Upper lobe of right lung (tissue), 1 donor: ENCODE measurements around the gene PYDC2. TPM values are rescaled to one million over a fixed set of nuclear protein-coding genes. Genes with fewer than 3 reads are reported as not detected.

Experiments used
- ATAC-seq: fragments of 200-7000 bp; cut with Tn5 transposase; one replicate; pipeline ENCODE4 v1.9.1; 2020; ENCODE audit warnings: mild to moderate bottlenecking, moderate library complexity
- DNase-seq: peaks from one replicate; pipeline ENCODE4 v3.0.0-alpha.2; 2020
- H3K27ac ChIP-seq: fragments of 200-600 bp; one replicate; pipeline ENCODE4 v1.8.0; 2022
- H3K27me3 ChIP-seq: fragments of 200-600 bp; one replicate; pipeline ENCODE4 v1.8.0; 2022; ENCODE audit warnings: mild to moderate bottlenecking
- H3K36me3 ChIP-seq: fragments of 200-600 bp; one replicate; pipeline ENCODE4 v1.8.0; 2022
- H3K4me1 ChIP-seq: fragments of 200-600 bp; one replicate; pipeline ENCODE4 v1.8.0; 2022
- H3K4me3 ChIP-seq: fragments of 200-600 bp; one replicate; pipeline ENCODE4 v1.8.0; 2022; ENCODE audit warnings: mild to moderate bottlenecking
- H3K9me3 ChIP-seq: fragments of 200-600 bp; one replicate; pipeline ENCODE4 v1.8.0; 2022
- intact Hi-C: fragments of 100-400 bp; cut with DNase I; formaldehyde crosslinking; loops from one replicate; pipeline ENCODE4 v1.11.0; 2022
- total RNA-seq: library from RNA; stranded (reverse); fragmentation: NEBNext Ultra II Directional; extraction: Animal tissue kit (Norgen Biotek cat#: 25700); gene quantifications from one replicate; pipeline ENCODE4 v1.2.1, GENCODE V29; 2021
- TF ChIP-seq, protein P1 (sequence below): fragments of 200-600 bp; IDR thresholded peaks from one replicate; pipeline ENCODE4 v1.8.0; 2022; ENCODE audit warnings: antibody characterized with exemption
- donor health status: DM: no; HTN: yes; CAD: no; lungs with severe emphysema.

Gene PYDC2
- total RNA-seq, 1 donor from 2014 or later = not detected

DNA sequence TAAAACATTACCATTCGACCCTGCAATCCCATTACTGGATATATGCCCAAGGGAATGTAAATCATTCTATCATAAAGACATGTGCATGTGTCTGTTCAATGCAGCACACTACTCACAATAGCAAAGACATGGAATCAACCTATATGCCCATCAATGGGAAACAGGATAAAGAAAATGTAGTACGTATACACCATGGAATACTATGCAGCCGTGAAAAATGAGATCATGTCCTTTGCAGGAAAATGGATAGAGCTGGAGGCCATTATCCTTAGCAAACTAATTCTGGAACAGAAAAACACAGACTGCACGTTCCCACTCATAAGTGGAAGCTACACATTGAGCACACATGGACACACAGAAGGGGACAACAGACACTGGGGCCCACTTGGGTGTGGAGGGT is 20.4 kb upstream of the PYDC2 start:
- intact Hi-C loops = no loop called here
- ATAC-seq = no peak
- no peaks in the 10 kb centered on the region for H3K36me3 ChIP-seq
- H3K4me3 ChIP-seq = no peak overlapping the region
- H3K27me3 ChIP-seq = no peaks in the 10 kb centered on the region
- no peak overlapping the region for H3K27ac ChIP-seq
- H3K4me1 ChIP-seq = no peaks in the 10 kb centered on the region
- no peaks in the 10 kb centered on the region for H3K9me3 ChIP-seq
- no peak for DNase-seq
- TF ChIP-seq, protein P1, sequence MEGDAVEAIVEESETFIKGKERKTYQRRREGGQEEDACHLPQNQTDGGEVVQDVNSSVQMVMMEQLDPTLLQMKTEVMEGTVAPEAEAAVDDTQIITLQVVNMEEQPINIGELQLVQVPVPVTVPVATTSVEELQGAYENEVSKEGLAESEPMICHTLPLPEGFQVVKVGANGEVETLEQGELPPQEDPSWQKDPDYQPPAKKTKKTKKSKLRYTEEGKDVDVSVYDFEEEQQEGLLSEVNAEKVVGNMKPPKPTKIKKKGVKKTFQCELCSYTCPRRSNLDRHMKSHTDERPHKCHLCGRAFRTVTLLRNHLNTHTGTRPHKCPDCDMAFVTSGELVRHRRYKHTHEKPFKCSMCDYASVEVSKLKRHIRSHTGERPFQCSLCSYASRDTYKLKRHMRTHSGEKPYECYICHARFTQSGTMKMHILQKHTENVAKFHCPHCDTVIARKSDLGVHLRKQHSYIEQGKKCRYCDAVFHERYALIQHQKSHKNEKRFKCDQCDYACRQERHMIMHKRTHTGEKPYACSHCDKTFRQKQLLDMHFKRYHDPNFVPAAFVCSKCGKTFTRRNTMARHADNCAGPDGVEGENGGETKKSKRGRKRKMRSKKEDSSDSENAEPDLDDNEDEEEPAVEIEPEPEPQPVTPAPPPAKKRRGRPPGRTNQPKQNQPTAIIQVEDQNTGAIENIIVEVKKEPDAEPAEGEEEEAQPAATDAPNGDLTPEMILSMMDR = no peak

DNA sequence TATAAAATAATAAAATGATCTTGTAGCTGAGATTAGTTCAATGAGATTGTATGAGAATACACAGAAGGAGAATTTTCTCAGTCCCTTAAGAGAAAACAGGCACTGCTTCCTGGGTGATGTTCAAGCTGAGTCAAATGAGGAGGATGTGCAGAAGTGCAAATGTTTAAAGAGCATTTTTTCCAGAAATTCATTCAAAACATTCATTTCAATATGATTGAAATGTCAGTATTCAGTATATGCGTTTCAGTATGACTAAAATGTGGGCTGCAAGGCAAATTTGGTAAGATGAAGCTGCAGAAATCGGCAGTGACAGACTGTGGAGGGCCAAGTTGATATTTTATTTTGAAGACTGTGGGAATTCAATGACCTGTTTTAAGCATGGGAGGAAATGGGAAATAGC is 19.3 kb upstream of the PYDC2 start:
- intact Hi-C loops = no loop called here

DNA sequence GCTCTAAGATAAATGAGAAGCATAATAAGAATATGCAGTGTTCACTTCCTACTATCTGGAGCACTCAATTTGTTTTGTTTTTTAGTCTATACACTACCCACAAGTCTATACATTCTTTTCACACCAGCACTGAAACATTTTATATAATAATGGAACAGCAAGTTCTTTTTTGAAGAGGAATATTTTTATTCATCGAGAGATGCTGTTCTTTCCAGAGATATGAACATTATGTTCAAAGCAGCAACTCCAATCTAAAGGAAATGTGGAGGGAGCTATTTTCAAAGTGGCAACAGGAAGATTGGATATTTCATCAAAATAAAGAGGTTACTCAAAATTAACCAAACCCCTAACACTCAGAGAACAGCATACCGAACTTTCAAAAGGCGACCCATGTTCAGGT is 16.4 kb upstream of the PYDC2 start:
- intact Hi-C loops = no loop called here
- Histone ChIP-seq H3K4me3 (no peak overlapping the region), H3K4me1 (no peaks in the 10 kb centered on the region), H3K27ac (no peak overlapping the region), H3K9me3 (no peaks in the 10 kb centered on the region), H3K27me3 (no peaks in the 10 kb centered on the region), H3K36me3 (no peaks in the 10 kb centered on the region)
- TF ChIP-seq, protein P1 = no peak
- no peak for ATAC-seq
- no peak for DNase-seq

More for the DNA sequence above, 19.3 kb upstream of the PYDC2 start:
- H3K36me3 ChIP-seq = no peaks in the 10 kb centered on the region
- no peak overlapping the region for H3K27ac ChIP-seq
- TF ChIP-seq, protein P1 = no peak
- no peaks in the 10 kb centered on the region for H3K9me3 ChIP-seq
- H3K4me3 ChIP-seq = no peak overlapping the region
- H3K27me3 ChIP-seq = no peaks in the 10 kb centered on the region
- no peaks in the 10 kb centered on the region for H3K4me1 ChIP-seq
- DNase-seq = no peak
- ATAC-seq = no peak

DNA sequence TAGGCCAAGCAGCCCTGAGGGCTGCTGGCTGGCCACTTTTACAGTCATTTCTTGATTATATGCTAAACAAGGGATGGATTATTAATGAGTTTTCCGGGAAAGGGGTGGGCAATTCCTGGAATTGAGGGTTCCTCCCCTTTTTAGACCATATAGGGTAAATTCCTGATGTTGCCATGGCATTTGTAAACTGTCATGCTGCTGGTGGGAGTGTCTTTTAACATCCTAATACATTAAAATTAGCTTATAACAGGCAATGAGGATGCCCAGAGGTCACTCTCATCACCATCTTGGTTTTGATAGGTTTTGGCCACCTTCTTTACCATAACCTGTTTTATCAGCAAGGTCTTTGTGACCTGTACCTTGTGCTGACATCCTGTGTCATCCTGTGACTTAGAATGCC is 11.7 kb upstream of the PYDC2 start:
- DNase-seq = no peak
- intact Hi-C loops = no loop called here

DNA sequence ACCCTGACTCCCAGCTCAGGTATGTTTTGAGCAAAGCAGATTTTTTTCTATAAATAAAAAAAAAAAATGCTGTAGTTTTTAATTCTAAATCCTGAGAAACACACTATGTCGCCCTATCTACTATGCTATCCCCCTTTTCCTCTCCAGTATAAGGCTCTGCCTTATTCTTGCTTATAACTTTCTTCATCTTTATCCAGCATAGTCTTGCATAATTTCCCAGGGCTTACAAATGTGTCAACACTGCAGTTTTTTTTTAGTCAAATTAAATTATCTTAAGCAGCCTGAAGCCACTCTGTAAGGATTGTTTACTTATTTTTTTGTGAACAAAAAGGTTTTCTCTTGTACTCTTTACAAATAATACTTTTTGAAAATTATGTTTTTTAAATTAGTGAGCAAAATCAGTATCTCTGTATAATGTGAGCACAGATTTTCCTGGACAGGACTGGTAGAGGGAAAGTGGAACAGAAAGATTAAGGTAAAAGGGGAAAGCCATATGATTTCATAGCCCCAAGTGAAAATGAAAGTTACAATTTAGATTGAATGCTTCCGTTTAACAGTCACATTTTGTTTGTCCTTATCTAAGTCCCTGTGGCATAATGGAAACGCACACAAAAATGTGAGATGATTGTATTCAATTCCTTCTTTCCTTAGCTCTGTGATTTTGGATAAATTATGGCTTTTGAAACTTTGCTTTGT is 5.6 kb upstream of the PYDC2 start:
- H3K9me3 ChIP-seq = no peaks in the 10 kb centered on the region
- intact Hi-C loops = no loop called here
- H3K27ac ChIP-seq = no peak overlapping the region
- no peaks in the 10 kb centered on the region for H3K4me1 ChIP-seq
- ATAC-seq = no peak
- no peaks in the 10 kb centered on the region for H3K36me3 ChIP-seq
- no peaks in the 10 kb centered on the region for H3K27me3 ChIP-seq
- DNase-seq = no peak
- no peak overlapping the region for H3K4me3 ChIP-seq
- TF ChIP-seq, protein P1 = no peak

More for the DNA sequence above, 11.7 kb upstream of the PYDC2 start:
- no peak overlapping the region for H3K27ac ChIP-seq
- H3K4me1 ChIP-seq = no peaks in the 10 kb centered on the region
- H3K9me3 ChIP-seq = no peaks in the 10 kb centered on the region
- no peaks in the 10 kb centered on the region for H3K36me3 ChIP-seq
- H3K4me3 ChIP-seq = no peak overlapping the region
- no peaks in the 10 kb centered on the region for H3K27me3 ChIP-seq
- TF ChIP-seq, protein P1 = no peak
- no peak for ATAC-seq

DNA sequence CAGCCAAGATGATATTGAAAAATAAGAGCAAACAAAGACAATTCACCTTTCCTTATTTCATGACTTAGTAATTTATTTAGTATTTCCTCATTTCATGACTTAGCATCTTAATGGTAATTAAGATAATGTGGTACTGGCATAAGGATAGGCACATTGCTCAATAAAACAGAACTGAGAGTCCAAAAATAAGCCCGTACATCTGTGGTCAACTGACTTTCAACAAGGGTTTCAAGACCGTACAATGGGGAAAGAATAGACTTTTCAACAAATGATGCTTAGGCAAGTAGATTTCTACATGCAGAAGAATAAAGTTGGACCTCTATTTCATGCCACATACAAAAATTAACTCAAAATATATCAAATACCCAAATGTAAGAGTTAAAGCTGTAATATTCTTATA is 603 bp upstream of the PYDC2 start:
- TF ChIP-seq, protein P1 = no peak
- DNase-seq = no peak
- no peaks in the 10 kb centered on the region for H3K4me1 ChIP-seq
- no peak overlapping the region for H3K27ac ChIP-seq
- H3K4me3 ChIP-seq = no peak overlapping the region
- no peak for ATAC-seq
- intact Hi-C loops = no loop called here
- H3K27me3 ChIP-seq = no peaks in the 10 kb centered on the region
- H3K36me3 ChIP-seq = no peaks in the 10 kb centered on the region
- H3K9me3 ChIP-seq = no peaks in the 10 kb centered on the region
